Mesangial cell (primary cell): ENCODE data around the gene EPB41L4B. TPM values are rescaled to one million over a fixed set of nuclear protein-coding genes. Genes with fewer than 3 reads are reported as not detected.

Experiments
- total RNA-seq: library from RNA; depleted of rRNA; stranded (reverse); fragments of >200 nt; gene quantifications from 2 replicates; pipeline ENCODE4 v1.2.3, GENCODE V29; 2015

EPB41L4B gene
- total RNA-seq: 0.49 and 0.76 TPM in 2 replicates

GRCh38 chr9:109320742-109321448 lies at the start of gene EPB41L4B:
TSS of gene EPB41L4B (minus strand) at chr9:109321059. CDS start at chr9:109320446, 613 bp downstream.

GRCh38 chr9:109166771-109167601 lies 153.9 kb downstream of the EPB41L4B start, which contains the start of gene FRRS1L:
TSS of gene FRRS1L (minus strand) at chr9:109167249. CDS start at chr9:109167138, 111 bp downstream.

Other genes with a start within 250 kb of the EPB41L4B start
- gene TMEM245, start 201.1 kb downstream of the EPB41L4B start, total RNA-seq: 50.4 and 61.5 TPM in 2 replicates
- 0.33 and 0.89 TPM in 2 replicates for gene FRRS1L, start 153.8 kb downstream of the EPB41L4B start, total RNA-seq
- 11.4 and 19.0 TPM in 2 replicates for gene PTPN3, start 177.2 kb upstream of the EPB41L4B start, total RNA-seq